Liver (tissue), 9 donors: ENCODE results near the gene COL6A2. TPM values are rescaled to one million over a fixed set of nuclear protein-coding genes. Genes with fewer than 3 reads are reported as not detected.

Experiments
- DNase-seq: peaks from one replicate; pipeline ENCODE4 v3.0.0-alpha.2; 2017; ENCODE audit warnings: low spot score
- H3K27ac ChIP-seq, 2 donors: one replicate each; pipeline ENCODE4 v1.7.0; 2013; ENCODE audit warnings: inconsistent platforms in 2 of 2, low read length in 2 of 2, control low read depth in 1 of 2, low read depth in 1 of 2, mild to moderate bottlenecking in 1 of 2
- H3K27me3 ChIP-seq, 4 donors: one replicate each; pipeline versions ENCODE4 v1.6.1 to v1.7.0; 2013; ENCODE audit warnings: low read length in 3 of 4, inconsistent platforms in 1 of 4, mild to moderate bottlenecking in 1 of 4, moderate library complexity in 1 of 4; ENCODE audit not compliant: control insufficient read depth in 4 of 4, insufficient read depth in 4 of 4
- H3K36me3 ChIP-seq, 4 donors: one replicate each; pipeline versions ENCODE4 v1.6.1 to v1.7.0; 2013; ENCODE audit warnings: low read length in 3 of 4, mild to moderate bottlenecking in 3 of 4, low read depth in 1 of 4, moderate library complexity in 1 of 4; ENCODE audit not compliant: control insufficient read depth in 4 of 4, insufficient read depth in 3 of 4
- H3K4me1 ChIP-seq, 4 donors: one replicate each; pipeline versions ENCODE4 v1.6.1 to v1.7.0; 2013; ENCODE audit warnings: low read length in 3 of 4, mild to moderate bottlenecking in 3 of 4, moderate library complexity in 1 of 4; ENCODE audit not compliant: control insufficient read depth in 4 of 4, insufficient read depth in 4 of 4
- H3K4me3 ChIP-seq, 3 donors: one replicate each; pipeline versions ENCODE4 v1.6.1 to v1.7.0; 2013; ENCODE audit warnings: low read length in 3 of 3, control low read depth in 1 of 3, low read depth in 1 of 3, mild to moderate bottlenecking in 1 of 3
- H3K9ac ChIP-seq, 2 donors: one replicate each; pipeline ENCODE4 v1.7.0; 2013; ENCODE audit warnings: low read length in 2 of 2, mild to moderate bottlenecking in 2 of 2, moderate library complexity in 2 of 2, control low read depth in 1 of 2, low read depth in 1 of 2
- H3K9me3 ChIP-seq, 4 donors: one replicate each; pipeline versions ENCODE4 v1.6.1 to v1.7.0; 2013; ENCODE audit warnings: low read length in 3 of 4; ENCODE audit not compliant: control insufficient read depth in 4 of 4
- ATF3 ChIP-seq: IDR thresholded peaks from 2 replicates; pipeline ENCODE4 v1.6.1; 2016; ENCODE audit warnings: antibody characterized with exemption
- CTCF ChIP-seq: fragments of 150-350 bp; IDR thresholded peaks from 2 replicates; pipeline ENCODE4 v1.5.1; 2017; ENCODE audit warnings: improper control_type of control experiment, low read depth, low read length; ENCODE audit not compliant: missing input control
- EGR1 ChIP-seq, 2 donors: IDR thresholded peaks; 2 replicates each; pipeline ENCODE4 v1.6.1; 2016 to 2018; ENCODE audit warnings: antibody characterized with exemption in 2 of 2, low read depth in 2 of 2
- FOXA1 ChIP-seq: IDR thresholded peaks from 2 replicates; pipeline ENCODE4 v1.6.1; 2016; ENCODE audit warnings: antibody characterized with exemption
- FOXA2 ChIP-seq: IDR thresholded peaks from 2 replicates; pipeline ENCODE4 v1.6.1; 2016; ENCODE audit warnings: antibody characterized with exemption
- GABPA ChIP-seq, 2 donors: IDR thresholded peaks in 1 of 2; conservative IDR thresholded peaks in 1 of 2; 2 replicates each; pipeline ENCODE4 v1.6.1; 2016; ENCODE audit warnings: antibody characterized with exemption in 2 of 2, mild to moderate bottlenecking in 1 of 2, moderate library complexity in 1 of 2
- HNF4A ChIP-seq, 2 donors: conservative IDR thresholded peaks; 2 replicates each; pipeline ENCODE4 v1.6.1; 2016; ENCODE audit warnings: antibody characterized with exemption in 2 of 2, mild to moderate bottlenecking in 2 of 2
- HNF4G ChIP-seq: IDR thresholded peaks from 2 replicates; pipeline ENCODE4 v1.6.1; 2016; ENCODE audit warnings: antibody characterized with exemption
- JUND ChIP-seq, 2 donors: IDR thresholded peaks; 2 replicates each; pipeline ENCODE4 v1.6.1; 2016; ENCODE audit warnings: antibody characterized with exemption in 2 of 2
- MAX ChIP-seq: IDR thresholded peaks from 2 replicates; pipeline ENCODE4 v1.6.1; 2016; ENCODE audit warnings: antibody characterized with exemption
- NR2F2 ChIP-seq: IDR thresholded peaks from 2 replicates; pipeline ENCODE4 v1.6.1; 2016; ENCODE audit warnings: antibody characterized with exemption
- RAD21 ChIP-seq, 2 donors: IDR thresholded peaks; 2 replicates each; pipeline ENCODE4 v1.6.1; 2016; ENCODE audit warnings: antibody characterized with exemption in 2 of 2, mild to moderate bottlenecking in 2 of 2
- REST ChIP-seq: IDR thresholded peaks from 2 replicates; pipeline ENCODE4 v1.6.1; 2016; ENCODE audit warnings: antibody characterized with exemption, mild to moderate bottlenecking
- RXRA ChIP-seq, 2 donors: IDR thresholded peaks; 2 replicates each; pipeline ENCODE4 v1.6.1; 2017 to 2018; ENCODE audit warnings: antibody characterized with exemption in 2 of 2, mild to moderate bottlenecking in 1 of 2
- SP1 ChIP-seq: IDR thresholded peaks from 2 replicates; pipeline ENCODE4 v1.6.1; 2018; ENCODE audit warnings: antibody characterized with exemption, mild to moderate bottlenecking
- TAF1 ChIP-seq: conservative IDR thresholded peaks from 2 replicates; pipeline ENCODE4 v1.6.1; 2016; ENCODE audit warnings: antibody characterized with exemption, mild to moderate bottlenecking
- YY1 ChIP-seq: IDR thresholded peaks from 2 replicates; pipeline ENCODE4 v1.6.1; 2016; ENCODE audit warnings: antibody characterized with exemption, mild to moderate bottlenecking
- ZBTB33 ChIP-seq: IDR thresholded peaks from 2 replicates; pipeline ENCODE4 v1.6.1; 2016; ENCODE audit warnings: antibody characterized with exemption
- WGBS: extraction: QIAGEN DNeasy Blood & Tissue Kit; methylation state at CpG from one replicate; pipeline ENCODE4 v1.1.7; 2013; 5-methylcytosine and 5-hydroxymethylcytosine counted together
- polyA plus RNA-seq, 2 donors: library from polyadenylated mRNA; stranded (reverse) in 1 of 2; unstranded in 1 of 2; fragments of 200-250 nt in 1 of 2; fragments of >200 nt in 1 of 2; fragmentation: Nextera tagmentation in 1 of 2; extraction: Ambion mirVana in 1 of 2; gene quantifications; one replicate each; pipeline versions ENCODE4 v1.2.1 to v1.2.3, GENCODE V29; 2013 to 2015
- total RNA-seq, 2 donors: library from RNA; depleted of rRNA; stranded (reverse); fragments of >200 nt; gene quantifications; one replicate each; pipeline ENCODE4 v1.2.3, GENCODE V29; 2014
- donor health status: healthy.
- donor health status: healthy.
- donor health status: healthy.
- donor health status: healthy.
- donor health status: healthy.

COL6A2 gene
- total and polyA plus RNA-seq, 4 donors: 5.8 to 80.8 (median 41.7) TPM

- no peaks in the 10 kb centered on the region for H3K27me3 ChIP-seq
- peaks cover 0 to 5% (median 2%) of the 10 kb centered on the region in 4 donors for H3K36me3 ChIP-seq
- 71% methylated on average over 23 of the region's 23 CpGs for WGBS
- peaks cover 0 to 3% (median 0%) of the 10 kb centered on the region in 4 donors for H3K4me1 ChIP-seq
- H3K27ac ChIP-seq: no peak overlapping the region
- no peak for DNase-seq
- H3K4me3 ChIP-seq: no peak overlapping the region
- no peak for TF ChIP-seq EGR1 (IDR thresholded peaks at IDR 0.05; ENCODE audit: low read depth in 2 of 2)
- TF ChIP-seq CTCF: no peak
- no peak overlapping the region for H3K9ac ChIP-seq
- H3K9me3 ChIP-seq: no peaks in the 10 kb centered on the region
These were observed 30.4 kb downstream of the COL6A2 start for GRCh38 chr21:46128106-46128932.

- no peak overlapping the region for H3K4me3 ChIP-seq
- no peak for DNase-seq
- H3K9ac ChIP-seq: no peak overlapping the region
- WGBS: 90% methylated on average over 45 of the region's 45 CpGs
- no peak overlapping the region for H3K27ac ChIP-seq
- no peak for TF ChIP-seq FOXA2
- TF ChIP-seq NR2F2: no peak
- no peak for TF ChIP-seq CTCF
- no peak for TF ChIP-seq RAD21 (IDR thresholded peaks at IDR 0.05)
- TF ChIP-seq SP1: no peak
- TF ChIP-seq HNF4A (conservative IDR thresholded peaks at IDR 0.05): no peak
- TF ChIP-seq YY1: no peak
- no peak for TF ChIP-seq JUND (IDR thresholded peaks at IDR 0.05)
- TF ChIP-seq TAF1: no peak
- TF ChIP-seq HNF4G: no peak
- TF ChIP-seq ATF3: no peak
- no peak for TF ChIP-seq EGR1 (IDR thresholded peaks at IDR 0.05; ENCODE audit: low read depth in 2 of 2)
- no peak for TF ChIP-seq REST
- no peak for TF ChIP-seq FOXA1
- TF ChIP-seq ZBTB33: no peak
- no peak for TF ChIP-seq RXRA (IDR thresholded peaks at IDR 0.05)
- TF ChIP-seq MAX: no peak
- no peak for TF ChIP-seq GABPA (IDR thresholded peaks at IDR 0.05 in 1 of 2, conservative IDR thresholded peaks at IDR 0.05 in 1 of 2)
- H3K4me1 ChIP-seq: peaks cover 0 to 3% (median 0%) of the 10 kb centered on the region in 4 donors
- no peaks in the 10 kb centered on the region for H3K9me3 ChIP-seq
- H3K27me3 ChIP-seq: no peaks in the 10 kb centered on the region
- peaks cover 0 to 5% (median 2%) of the 10 kb centered on the region in 4 donors for H3K36me3 ChIP-seq
These were observed 31.1 kb downstream of the COL6A2 start for GRCh38 chr21:46128933-46129571.
